ENCODE data around the gene CDK5RAP3. TPM values are rescaled to one million over a fixed set of nuclear protein-coding genes. Genes with fewer than 3 reads are reported as not detected.
"Not testable (repeated sequence)": the region's sequence is repeated elsewhere in the genome, so short reads cannot be mapped to it uniquely, and the experiment has no call there.

The CDK5RAP3 gene
- total and polyA plus RNA-seq, 2 donors (not counting 1 experiment from before 2014, with no cell fraction given) = 58.1 to 118 TPM

DNA sequence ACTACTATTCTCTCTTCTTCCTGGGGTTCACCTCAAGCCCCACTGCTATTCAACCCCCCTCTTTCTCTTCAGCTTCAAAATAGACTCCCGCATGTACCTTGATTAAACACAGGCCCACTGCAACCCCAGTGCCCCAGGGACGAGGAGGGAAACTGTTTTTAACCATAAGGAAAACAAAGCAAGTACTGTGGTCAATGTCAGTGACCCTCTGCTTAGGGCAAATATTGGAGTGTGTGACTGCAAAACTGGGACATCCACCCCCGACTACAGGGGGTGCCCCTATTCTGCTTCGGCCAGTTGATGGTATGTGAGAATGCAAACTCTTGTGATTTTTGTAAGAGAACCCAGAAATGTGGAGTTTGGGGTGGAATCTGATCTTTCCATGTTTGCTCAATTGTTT is 39.1 kb upstream of the CDK5RAP3 start:
- TF ChIP-seq, protein P1, sequence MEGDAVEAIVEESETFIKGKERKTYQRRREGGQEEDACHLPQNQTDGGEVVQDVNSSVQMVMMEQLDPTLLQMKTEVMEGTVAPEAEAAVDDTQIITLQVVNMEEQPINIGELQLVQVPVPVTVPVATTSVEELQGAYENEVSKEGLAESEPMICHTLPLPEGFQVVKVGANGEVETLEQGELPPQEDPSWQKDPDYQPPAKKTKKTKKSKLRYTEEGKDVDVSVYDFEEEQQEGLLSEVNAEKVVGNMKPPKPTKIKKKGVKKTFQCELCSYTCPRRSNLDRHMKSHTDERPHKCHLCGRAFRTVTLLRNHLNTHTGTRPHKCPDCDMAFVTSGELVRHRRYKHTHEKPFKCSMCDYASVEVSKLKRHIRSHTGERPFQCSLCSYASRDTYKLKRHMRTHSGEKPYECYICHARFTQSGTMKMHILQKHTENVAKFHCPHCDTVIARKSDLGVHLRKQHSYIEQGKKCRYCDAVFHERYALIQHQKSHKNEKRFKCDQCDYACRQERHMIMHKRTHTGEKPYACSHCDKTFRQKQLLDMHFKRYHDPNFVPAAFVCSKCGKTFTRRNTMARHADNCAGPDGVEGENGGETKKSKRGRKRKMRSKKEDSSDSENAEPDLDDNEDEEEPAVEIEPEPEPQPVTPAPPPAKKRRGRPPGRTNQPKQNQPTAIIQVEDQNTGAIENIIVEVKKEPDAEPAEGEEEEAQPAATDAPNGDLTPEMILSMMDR (conservative IDR thresholded peaks at IDR 0.05 in 1 of 2, IDR thresholded peaks at IDR 0.05 in 1 of 2; ENCODE audit: low read depth in 1 of 2, low read length in 2 of 2) = no peak
- no peak for TF ChIP-seq EZH2 (IDR thresholded peaks at IDR 0.05; ENCODE audit: low read length, missing control alignments)
- Histone ChIP-seq H4K20me1 (ENCODE audit: control insufficient read depth, extremely low read depth, insufficient read depth, low read length) (no peaks in the 10 kb centered on the region), H3K4me1 (ENCODE audit: control insufficient read depth, extremely low read depth, insufficient read depth, low read length) (peaks cover 5% of the 10 kb centered on the region), H3K9me3 (ENCODE audit: control insufficient read depth, insufficient read depth, low read depth, low read length) (no peaks in the 10 kb centered on the region), H3K4me2 (ENCODE audit: extremely low read depth, insufficient read depth, low read length) (no peak overlapping the region), H3K9ac (ENCODE audit: insufficient read depth, low read length) (no peak overlapping the region), H3K27ac (ENCODE audit: insufficient read depth, low read length) (no peak overlapping the region), H3K36me3 (ENCODE audit: control insufficient read depth, insufficient read depth, low read length) (peaks cover 2% of the 10 kb centered on the region), H2AFZ (ENCODE audit: low read length) (no peak overlapping the region), H3K79me2 (ENCODE audit: control insufficient read depth, insufficient read depth, low read length) (no peaks in the 10 kb centered on the region), H3K27me3 (ENCODE audit: control insufficient read depth, insufficient read depth, low read length) (no peaks in the 10 kb centered on the region), H3K4me3 (replicated peaks in 1 of 4; ENCODE audit: control extremely low read depth in 1 of 4, insufficient read depth in 1 of 4, low read depth in 3 of 4, low read length in 4 of 4) (no peak overlapping the region)
- no peak for DNase-seq (ENCODE audit: low read depth in 2 of 2)

DNA sequence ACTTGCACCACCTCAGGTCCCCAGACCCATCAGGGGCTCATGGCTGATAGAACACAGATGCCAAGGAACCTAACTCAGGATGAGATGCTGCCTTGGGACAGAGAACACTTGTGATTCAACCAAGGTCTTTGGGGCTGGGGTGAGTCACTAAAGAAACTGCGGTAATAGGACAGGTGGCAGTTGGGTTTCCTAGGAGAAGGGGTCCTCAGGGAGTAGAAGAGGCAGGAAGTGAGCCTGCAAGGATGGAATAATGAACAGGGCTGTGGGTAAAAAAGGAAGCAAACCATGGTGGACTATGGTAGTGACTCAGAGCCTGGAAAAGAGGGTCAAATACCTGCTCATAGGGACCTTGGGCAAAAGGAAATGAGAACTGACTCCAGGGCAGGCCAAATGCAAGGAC is 36.1 kb upstream of the CDK5RAP3 start:
- TF ChIP-seq, protein P1 (conservative IDR thresholded peaks at IDR 0.05 in 1 of 2, IDR thresholded peaks at IDR 0.05 in 1 of 2; ENCODE audit: low read depth in 1 of 2, low read length in 2 of 2) = no peak
- TF ChIP-seq EZH2 (IDR thresholded peaks at IDR 0.05; ENCODE audit: low read length, missing control alignments) = no peak
- Histone ChIP-seq H3K4me3 (replicated peaks in 1 of 4; ENCODE audit: control extremely low read depth in 1 of 4, insufficient read depth in 1 of 4, low read depth in 3 of 4, low read length in 4 of 4) (no peak overlapping the region), H3K4me1 (ENCODE audit: control insufficient read depth, extremely low read depth, insufficient read depth, low read length) (peaks cover 5% of the 10 kb centered on the region), H3K79me2 (ENCODE audit: control insufficient read depth, insufficient read depth, low read length) (no peaks in the 10 kb centered on the region), H3K27me3 (ENCODE audit: control insufficient read depth, insufficient read depth, low read length) (no peaks in the 10 kb centered on the region), H3K27ac (ENCODE audit: insufficient read depth, low read length) (no peak overlapping the region), H3K9me3 (ENCODE audit: control insufficient read depth, insufficient read depth, low read depth, low read length) (no peaks in the 10 kb centered on the region), H4K20me1 (ENCODE audit: control insufficient read depth, extremely low read depth, insufficient read depth, low read length) (no peaks in the 10 kb centered on the region), H2AFZ (ENCODE audit: low read length) (no peak overlapping the region), H3K9ac (ENCODE audit: insufficient read depth, low read length) (no peak overlapping the region), H3K36me3 (ENCODE audit: control insufficient read depth, insufficient read depth, low read length) (no peaks in the 10 kb centered on the region), H3K4me2 (ENCODE audit: extremely low read depth, insufficient read depth, low read length) (no peak overlapping the region)
- DNase-seq (ENCODE audit: low read depth in 2 of 2) = peak in 1 of 2 donors; percentile 44

DNA sequence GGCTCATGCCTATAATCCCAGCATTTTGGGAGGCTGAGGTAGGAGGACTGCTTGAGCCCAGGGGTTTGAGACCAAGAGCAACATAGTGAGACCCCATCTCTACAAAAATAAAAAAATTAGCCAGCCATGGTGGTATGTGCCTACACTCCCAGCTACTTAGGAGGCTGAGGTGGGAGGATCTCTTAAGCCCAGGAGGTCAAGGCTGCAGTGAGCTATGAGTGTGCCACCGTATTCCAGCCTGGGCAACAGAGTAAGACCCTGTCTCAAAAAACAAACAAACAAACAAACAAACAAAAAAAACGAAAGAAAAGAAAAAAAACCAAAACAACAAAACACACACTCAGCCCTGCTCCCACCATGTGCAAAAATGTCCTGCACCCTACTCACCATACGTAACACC is 35.4 kb upstream of the CDK5RAP3 start:
- H3K4me1 ChIP-seq (ENCODE audit: control insufficient read depth, extremely low read depth, insufficient read depth, low read length); H3K27ac ChIP-seq (ENCODE audit: insufficient read depth, low read length); H3K9ac ChIP-seq (ENCODE audit: insufficient read depth, low read length); H3K9me3 ChIP-seq (ENCODE audit: control insufficient read depth, insufficient read depth, low read depth, low read length); H2AFZ ChIP-seq (ENCODE audit: low read length); H3K36me3 ChIP-seq (ENCODE audit: control insufficient read depth, insufficient read depth, low read length); DNase-seq (ENCODE audit: low read depth in 2 of 2); H4K20me1 ChIP-seq (ENCODE audit: control insufficient read depth, extremely low read depth, insufficient read depth, low read length); H3K79me2 ChIP-seq (ENCODE audit: control insufficient read depth, insufficient read depth, low read length); H3K27me3 ChIP-seq (ENCODE audit: control insufficient read depth, insufficient read depth, low read length); H3K4me3 ChIP-seq (replicated peaks in 1 of 4; ENCODE audit: control extremely low read depth in 1 of 4, insufficient read depth in 1 of 4, low read depth in 3 of 4, low read length in 4 of 4): not testable (repeated sequence)
- H3K4me2 ChIP-seq (ENCODE audit: extremely low read depth, insufficient read depth, low read length) = peak overlapping the region; percentile 51
